GM19035 (cell line): ENCODE data around the gene ZNF786.
"Not testable (repeated sequence)": the region's sequence is repeated elsewhere in the genome, so short reads cannot be mapped to it uniquely, and the experiment has no call there.

Experiments used
- ATAC-seq: cut with Tn5 transposase; IDR thresholded peaks from one replicate; pipeline ENCODE4 v1.9.1; 2021; ENCODE audit not compliant: unreplicated experiment

ZNF786 gene

DNA sequence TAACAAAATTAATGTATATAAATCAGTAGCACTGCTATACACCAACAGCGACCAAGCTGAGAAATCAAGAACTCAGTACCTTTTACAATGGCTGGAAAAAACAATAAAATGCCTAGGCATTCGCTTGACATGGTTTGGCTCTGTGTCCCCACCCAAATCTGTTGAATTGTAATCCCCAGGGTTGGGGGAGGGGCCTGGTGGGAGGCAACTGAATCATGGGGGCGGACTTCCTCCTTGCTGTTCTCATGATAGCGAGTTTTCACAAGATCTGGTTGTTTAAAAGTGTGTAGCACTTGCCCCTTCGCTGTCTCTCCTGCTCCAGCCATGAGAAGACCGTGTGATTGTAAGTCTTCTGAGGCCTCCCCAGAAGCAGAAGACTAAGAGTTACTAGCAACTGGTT lies 8.6 kb downstream of the ZNF786 start:
- ATAC-seq = no peak

DNA sequence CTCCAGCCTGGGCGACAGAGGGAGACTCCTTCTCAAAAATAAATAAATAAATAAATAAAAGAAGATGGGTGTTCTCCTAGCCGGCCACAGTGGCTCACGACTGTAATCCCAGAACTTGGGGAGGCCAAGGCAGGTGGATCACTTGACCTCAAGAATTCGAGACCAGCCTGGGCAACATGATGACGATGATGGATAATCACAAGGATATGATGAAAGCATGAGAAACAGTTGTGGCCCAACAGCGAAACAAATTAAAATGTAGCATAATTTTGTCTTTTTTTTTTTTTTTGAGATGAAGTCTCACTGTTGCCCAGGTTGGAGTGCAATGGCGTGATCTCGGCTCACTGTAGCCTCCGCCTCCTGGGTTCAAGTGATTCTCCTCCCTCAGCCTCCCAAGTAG lies 12.9 kb downstream of the ZNF786 start:
- no peak for ATAC-seq

DNA sequence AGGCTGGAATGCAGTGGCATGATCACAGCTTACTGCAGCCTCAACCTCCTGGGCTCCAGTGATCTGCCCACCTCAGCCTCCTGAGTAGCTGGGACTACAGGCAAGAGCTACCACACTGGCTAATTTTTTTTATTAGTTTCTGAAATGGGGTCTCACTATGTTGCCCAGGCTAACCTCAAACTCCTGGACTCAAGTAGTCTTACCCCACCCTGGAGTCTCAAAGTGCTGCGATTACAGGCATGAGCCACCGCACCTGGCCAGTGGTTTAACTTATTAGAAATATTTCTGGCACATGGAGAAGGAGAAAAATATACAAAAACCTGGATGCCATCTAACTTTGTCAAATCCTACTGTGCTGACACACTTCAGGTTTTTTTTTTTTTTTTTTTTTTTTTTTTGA lies 15.2 kb downstream of the ZNF786 start:
- no peak for ATAC-seq

DNA sequence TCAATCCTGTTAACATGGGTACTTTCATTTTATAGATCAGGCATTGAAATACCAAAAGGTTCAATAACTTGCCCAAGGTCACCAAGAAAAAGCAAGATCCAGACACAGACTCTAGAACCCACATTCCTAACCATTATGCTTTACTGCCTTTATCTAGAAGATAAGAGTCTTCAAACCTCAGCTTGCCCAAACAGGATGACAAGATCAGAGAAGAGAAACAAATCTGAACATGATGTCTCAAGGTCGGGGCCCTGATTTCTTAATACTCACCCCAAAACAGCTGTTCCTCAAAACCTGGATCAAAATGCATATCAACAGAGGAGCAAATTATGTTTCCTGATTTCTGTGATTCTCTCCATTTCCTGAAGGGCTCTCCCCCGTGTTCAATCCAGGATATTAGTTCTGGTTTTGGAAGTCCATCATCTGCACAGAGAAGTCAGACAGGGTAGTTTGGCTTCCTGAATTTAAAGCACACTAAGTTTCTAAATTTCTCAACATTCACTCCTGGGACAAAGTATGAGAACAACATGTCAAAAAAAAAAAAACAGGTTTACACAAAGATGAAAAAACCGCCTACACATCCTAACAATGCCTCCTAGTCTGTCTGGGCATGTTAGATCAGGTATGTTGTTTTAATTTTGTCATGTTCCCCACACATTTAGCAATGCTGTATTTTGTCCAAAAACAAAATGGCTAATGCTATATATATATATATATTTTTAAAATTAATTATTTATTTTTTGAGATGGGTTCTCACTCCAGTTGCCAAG lies 16.2 kb downstream of the ZNF786 start:
- ATAC-seq = no peak

DNA sequence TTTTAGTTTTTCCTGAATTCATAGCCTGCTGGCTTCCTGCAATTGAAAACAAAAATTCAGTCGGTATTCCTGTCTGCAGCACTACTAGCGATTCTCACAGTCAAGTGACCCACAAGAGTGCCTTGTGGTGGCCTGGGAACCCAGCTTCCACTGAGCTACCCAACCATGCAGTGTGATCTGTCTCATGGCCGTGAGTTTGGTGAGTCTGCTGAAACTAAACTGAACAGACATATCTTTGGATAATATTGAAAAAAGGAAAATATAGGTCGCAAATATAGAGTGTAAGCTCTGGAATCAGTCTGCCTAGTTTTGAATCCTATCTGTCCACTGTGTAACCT lies 18.1 kb downstream of the ZNF786 start:
- ATAC-seq = no peak

DNA sequence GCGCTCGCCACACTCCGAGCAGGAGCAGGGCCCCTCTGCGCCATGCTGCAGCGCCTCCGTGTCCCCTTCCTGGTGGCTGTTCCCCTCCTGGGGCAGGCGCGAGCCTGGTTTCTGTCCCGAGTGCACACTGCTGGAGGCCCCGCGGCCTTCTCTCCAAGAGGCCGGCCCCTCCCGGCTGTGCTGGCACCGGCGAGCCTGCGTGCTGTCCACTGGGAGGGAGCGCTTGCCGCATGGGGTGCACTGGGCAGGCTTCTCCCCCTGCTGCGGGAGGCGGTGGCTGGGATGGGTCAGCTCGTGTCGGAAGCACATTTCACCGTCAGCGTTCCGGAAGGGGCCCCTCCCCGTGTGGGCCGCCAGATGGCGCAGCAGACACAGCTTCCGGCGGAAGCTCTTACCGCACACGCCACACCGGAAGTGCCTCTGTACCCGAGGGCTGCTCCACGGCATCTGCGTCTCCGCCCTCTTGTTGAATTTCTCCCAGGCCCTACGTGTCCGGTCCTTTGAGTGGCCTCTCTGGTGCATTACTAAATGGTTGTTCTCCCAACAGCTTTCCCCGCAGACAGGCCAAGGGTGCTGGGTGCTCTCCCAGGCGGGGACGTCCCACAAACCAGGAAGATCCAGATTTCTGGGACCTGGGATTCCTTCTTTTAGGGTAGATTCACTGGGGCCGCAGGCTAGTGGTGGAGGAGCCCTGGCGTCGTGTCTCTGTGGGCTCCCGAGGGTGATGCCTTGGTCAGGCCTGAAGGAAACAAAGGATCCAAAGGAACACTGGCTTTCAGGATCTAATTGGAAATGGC lies 18.7 kb downstream of the ZNF786 start:
- no peak for ATAC-seq

DNA sequence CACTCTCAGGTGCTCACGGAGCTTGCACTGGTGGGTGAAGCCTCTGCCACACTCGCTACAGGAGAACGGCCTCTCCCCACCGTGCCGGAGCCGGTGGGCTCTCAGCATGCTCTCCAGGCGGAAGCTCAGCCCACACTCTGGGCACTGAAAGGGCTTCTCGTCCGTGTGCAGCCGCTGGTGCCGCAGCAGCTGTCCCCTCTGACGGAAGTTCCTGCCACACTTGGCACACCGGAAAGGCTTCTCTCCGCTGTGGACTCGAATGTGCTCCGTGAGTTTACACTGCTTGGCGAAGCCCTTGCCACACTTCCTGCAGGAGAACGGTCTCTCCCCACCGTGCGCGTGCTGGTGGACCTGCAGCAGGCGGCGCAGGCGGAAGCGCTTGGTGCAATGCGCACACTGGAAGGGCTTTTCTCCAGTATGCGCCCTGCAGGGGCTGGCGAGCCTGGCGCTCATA lies 19.3 kb downstream of the ZNF786 start:
- ATAC-seq = no peak

DNA sequence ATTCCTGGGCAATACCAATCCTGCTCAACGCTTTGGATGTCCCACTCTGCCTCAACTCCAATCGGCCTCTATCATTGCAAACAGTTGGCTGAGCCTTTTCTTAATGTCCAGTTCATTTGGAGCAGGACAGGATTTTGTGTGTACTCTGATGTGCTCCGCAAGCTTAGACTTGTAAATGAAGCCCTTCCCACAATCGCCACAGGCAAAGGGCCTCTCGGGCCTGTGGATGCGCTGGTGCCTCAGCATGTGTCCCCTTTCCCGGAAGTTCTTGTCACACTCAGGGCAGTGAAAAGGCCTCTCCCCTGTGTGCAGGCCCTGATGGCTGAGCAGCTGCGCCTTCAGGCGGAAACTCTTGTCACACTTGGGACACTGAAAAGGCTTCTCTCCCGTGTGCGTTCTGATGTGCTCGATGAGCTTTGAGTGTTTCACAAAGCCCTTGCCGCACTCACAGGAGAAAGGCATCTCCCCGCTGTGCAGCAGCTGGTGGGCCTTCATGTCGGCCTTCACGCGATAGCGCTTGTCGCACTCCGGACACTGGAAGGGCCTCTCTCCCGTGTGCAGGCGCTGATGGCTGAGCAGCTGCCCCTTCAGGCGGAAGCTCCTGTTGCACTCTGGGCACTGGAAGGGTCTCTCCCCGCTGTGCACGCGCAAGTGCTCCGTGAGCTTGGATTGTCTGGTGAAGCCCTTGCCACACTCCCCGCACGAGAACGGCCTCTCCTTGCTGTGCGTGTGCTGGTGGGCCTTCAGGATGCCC lies 20.0 kb downstream of the ZNF786 start:
- no peak for ATAC-seq

DNA sequence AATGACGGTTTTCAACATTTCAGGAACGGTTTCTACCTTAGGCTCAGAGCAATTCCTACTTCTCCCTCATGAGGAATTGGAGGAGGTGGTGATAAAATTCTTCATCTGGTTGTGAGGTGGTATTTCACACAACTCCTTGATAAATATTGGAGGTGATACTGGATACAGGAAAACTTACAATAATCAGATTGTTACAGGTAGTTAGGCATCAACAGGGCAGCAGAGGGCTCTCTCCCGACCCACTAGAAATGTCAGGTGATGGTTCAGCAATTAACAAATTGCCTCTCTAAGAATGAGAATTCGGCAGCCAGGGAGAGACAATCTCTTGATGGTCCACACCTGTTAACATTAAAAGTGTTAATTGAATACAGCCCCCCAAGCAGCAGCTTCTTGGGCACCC lies 22.6 kb downstream of the ZNF786 start:
- no peak for ATAC-seq

DNA sequence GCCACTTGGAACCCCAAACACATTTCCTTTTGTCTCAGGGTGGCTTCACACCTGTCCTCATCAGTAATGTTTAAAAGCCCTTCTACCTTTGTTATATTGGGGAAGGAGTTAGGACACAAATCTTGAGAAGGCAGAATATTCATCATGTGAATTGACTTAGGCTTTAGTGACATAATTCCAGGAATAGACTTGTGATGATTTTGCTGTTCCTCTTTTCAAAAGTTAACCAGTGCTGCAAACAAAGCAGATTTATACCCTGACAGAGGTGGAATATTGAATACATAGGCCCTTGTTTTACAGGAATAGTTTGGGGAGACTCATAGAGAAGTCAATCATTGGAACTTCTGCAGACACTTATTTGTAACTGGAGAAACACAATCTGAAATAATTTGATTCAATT lies 27.0 kb downstream of the ZNF786 start:
- no peak for ATAC-seq

DNA sequence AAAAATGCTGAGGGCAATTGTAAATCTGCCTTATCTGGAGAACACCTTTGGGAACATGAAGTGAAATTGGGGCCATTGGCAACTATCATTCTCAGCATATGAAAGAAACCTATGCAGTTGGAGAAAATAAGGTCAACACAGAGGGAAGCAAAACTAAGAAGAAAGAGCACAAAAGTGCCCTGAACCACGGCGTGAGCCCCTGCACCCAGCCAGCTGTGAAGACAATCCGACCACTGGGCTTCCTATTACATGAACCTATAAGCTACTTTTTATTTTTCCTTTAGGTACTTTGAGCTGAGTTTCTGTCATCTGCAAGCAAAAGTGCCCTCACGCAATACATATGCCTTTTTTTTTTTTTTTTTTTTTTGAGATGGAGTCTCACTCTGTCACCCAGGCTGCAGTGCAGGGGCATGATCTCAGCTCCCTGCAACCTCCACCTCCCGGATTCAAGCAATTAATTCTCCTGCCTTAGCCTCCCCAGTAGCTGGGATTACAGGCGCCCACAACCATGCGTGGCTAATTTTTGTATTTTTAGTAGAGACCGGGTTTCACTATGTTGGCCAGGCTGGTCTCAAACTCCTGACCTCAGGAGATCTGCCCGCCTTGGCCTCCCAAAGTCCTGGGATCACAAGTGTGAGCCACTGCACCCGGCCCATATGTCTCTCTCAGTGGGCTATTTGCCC lies 28.2 kb downstream of the ZNF786 start:
- ATAC-seq = not testable (repeated sequence)

DNA sequence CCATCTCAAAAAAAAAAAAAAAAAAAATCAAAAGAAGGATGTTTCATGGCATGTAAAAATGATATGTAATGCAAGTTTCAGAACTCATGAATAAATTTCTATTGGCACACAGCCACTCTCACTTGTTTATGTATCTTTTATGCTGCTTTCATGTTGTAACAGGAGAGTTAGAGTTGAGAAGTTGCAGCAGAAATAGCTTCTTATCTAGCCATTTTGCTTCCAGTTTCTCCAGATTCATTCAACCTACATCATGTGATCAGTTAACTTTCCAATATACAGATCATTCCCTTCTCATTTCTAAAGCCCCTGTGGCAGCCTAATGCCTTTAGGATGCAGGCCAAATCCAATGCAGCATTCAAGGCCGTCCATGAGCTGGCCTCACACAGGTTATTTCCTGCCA lies 30.4 kb downstream of the ZNF786 start:
- ATAC-seq = no peak

DNA sequence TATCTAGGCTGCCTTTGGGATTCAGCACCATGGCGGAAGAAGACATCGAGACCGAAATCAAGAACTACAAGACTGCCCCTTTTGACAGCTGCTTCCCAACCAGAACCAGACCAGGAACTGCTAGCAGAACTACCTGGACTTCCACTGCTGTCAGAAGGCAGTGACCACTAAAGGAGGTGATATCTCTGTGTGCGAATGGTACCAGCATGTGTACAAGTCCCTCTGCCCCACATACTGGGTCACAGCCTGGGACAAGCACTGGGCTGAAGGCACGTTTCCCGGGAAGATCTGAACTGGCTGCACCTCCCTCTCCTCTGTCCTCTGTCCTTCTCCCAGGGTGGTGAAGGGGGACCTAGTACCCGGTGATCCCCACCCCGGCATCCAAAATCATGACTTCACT lies 36.6 kb downstream of the ZNF786 start:
- no peak for ATAC-seq

DNA sequence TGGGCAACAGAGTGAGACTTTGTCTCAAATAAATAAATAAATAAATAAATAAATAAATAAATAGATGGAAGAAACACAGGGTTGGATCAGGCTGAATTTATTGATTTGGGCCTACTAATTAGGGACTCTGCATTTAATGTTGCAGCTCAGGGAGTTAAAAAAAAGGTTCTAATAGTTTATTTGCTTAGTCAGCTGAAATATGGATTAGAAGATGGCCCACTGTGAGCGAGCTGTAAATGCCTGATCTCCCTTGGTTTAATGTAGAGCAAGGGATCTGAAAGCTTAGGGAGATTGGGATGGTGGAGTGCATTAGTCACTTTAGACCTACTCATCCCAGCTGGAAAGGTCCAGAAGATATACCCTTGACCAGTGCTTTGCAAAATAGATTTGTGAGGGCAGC lies 37.1 kb downstream of the ZNF786 start:
- ATAC-seq = no peak

DNA sequence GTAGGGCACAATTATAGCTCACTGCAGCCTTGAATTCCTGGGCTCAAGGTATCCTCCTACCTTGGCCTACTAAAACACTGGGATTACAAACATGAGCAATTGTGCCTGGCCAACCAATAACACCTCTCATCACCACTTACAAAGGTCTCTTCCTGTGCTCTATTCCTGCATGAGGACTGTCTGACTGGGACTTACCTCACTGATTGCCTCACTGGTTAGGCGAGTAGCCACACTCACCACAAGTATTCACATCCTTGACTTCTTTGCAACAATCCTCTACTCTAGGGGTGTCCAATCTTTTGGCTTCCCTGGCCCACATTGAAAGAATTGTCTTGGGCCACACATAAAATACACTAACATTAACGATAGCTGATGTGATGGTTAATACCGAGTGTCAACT lies 39.6 kb downstream of the ZNF786 start:
- no peak for ATAC-seq

DNA sequence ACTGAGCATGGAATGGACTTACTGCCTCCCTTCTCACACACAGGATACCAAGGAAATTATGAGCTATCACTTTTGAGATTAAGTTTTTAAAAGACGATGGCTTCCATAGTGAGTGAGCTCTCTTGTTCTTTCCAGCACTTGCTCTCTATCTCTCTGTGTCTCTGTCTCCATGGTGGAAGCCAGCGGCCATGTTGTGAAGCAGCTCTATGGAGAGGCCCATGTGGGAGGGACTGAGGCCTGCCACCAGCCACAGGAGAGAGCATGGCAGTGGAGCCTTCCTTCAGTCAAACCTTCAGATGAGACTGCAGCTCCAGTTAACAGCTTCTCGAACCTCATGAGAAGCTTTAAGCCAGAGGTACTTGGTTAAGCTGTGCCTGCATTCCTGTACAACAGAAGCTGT lies 41.7 kb downstream of the ZNF786 start:
- ATAC-seq = no peak

DNA sequence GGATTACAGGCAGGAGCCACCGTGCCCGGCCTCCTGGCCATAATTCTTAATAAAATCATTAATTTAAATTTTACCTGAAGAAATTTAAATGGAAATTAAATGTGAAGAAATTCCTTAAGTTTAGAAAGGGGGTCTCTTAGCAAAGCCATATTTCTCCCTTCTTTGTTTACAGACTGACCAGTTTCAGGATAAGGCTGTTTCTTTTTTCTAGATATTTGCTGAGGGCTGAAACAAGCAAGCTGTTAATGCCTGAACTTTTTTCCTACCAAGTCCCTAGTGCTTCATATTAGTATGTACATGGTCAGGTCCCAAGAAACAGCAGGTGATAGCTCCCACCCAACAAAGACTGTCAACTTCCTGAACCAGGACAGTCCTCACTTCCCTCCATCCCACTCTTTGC lies 44.1 kb downstream of the ZNF786 start:
- ATAC-seq = no peak

DNA sequence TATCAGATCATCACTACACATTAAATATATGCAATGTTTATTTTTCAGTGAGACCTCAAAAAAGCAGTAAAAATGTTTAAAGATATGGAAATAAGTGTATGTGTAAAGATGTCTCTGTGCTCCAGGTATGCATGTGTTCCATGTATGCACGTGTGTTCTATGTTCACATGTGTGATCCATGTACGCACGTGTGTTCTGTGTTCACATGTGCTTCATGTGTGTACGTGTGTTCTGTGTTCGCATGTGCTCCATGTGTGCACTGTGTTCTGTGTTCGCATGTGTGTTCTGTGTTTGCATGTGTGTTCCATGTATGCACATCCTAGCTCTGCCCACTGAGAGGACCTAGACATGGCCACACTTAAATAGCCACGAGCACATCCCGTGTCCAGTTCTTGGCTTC lies 46.6 kb downstream of the ZNF786 start:
- no peak for ATAC-seq

DNA sequence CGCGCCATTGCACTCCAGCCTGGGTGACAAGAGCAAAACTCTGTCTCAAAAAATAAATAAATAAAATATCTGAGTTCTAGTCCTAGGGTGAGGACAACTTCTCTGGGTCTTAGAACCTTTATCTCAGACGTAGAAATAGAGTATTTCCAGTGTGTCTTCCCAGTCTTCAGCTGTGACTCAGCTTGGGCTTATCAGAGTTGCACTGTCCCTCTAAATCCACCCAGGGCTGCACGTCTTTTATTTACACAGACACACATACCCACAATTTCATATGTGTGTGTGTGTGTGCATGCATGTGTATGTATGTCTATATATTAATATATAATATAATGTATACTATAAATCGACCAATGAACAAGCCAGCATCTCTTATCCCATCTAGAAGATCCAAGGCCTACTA lies 49.2 kb downstream of the ZNF786 start:
- no peak for ATAC-seq

DNA sequence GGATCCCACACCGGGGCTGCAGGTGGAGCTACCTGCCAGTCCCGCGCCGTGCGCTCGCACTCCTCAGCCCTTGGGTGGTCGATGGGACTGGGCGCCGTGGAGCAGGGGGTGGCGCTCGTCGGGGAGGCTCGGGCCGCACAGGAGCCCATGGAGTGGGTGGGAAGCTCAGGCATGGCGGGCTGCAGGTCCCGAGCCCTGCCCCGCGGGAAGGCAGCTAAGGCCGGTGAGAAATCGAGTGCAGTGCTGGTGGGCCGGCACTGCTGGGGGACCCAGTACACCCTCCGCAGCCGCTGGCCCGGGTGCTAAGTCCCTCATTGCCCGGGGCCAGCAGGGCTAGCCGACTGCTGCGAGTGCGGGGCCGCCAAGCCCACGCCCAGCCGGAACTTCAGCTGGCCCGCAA lies 51.9 kb downstream of the ZNF786 start:
- ATAC-seq = not testable (repeated sequence)

DNA sequence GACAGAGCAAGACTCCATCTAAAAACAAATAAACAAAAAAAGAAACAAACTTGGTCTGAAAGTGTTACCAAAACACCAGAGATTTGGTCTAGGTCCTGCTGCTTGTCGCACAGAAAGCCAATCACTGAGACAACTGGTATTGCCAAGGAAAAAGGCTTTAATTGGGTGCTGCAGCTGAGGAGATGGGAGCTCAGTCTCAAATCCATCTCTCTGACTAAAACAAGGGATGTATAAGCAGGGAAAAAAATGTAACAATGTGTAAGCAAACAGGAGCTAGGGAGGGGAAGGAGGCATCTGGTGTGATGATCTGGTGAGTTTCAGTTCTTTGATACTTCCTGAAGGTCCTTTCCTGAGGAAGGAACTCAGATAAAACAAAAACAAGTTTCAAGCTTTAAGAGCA lies 53.8 kb downstream of the ZNF786 start:
- ATAC-seq = no peak
